Measurements from ENCODE around the gene MICALL2.

DNA sequence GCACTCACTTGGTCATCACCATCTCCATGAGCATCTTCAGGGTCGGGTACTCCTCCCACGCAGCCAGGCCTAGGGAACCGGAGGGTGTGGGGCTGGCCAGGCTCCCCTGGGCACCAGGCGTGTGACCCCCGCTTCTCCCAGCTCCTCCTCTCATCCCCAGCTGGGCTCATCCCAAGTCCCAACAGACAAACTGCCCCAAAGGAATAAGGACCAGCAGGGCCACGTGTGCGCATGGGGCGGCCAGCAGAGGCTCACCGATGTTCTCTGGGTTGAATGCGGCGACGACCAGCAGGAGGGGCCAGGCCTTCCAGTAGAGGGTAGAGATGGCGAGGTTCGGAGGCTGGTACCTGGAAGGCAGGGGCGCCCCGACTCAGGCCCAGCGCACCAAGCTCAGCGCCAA is 30.1 kb upstream of the MICALL2 start:
- TF ChIP-seq, protein P1, sequence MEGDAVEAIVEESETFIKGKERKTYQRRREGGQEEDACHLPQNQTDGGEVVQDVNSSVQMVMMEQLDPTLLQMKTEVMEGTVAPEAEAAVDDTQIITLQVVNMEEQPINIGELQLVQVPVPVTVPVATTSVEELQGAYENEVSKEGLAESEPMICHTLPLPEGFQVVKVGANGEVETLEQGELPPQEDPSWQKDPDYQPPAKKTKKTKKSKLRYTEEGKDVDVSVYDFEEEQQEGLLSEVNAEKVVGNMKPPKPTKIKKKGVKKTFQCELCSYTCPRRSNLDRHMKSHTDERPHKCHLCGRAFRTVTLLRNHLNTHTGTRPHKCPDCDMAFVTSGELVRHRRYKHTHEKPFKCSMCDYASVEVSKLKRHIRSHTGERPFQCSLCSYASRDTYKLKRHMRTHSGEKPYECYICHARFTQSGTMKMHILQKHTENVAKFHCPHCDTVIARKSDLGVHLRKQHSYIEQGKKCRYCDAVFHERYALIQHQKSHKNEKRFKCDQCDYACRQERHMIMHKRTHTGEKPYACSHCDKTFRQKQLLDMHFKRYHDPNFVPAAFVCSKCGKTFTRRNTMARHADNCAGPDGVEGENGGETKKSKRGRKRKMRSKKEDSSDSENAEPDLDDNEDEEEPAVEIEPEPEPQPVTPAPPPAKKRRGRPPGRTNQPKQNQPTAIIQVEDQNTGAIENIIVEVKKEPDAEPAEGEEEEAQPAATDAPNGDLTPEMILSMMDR (IDR thresholded peaks at IDR 0.05): no peak
- no peak for TF ChIP-seq POLR2A (IDR thresholded peaks at IDR 0.05)

Data from adrenal gland (tissue), 5 donors.